Body of pancreas (tissue), 4 donors: ENCODE data around the gene TPP2. TPM values are rescaled to one million over a fixed set of nuclear protein-coding genes. Genes with fewer than 3 reads are reported as not detected.

ENCODE experiments used
- ATAC-seq: fragments of 150-250 bp; one replicate; pipeline ENCODE4 v1.9.1; 2016
- DNase-seq, 4 donors: peaks; one replicate each; pipeline ENCODE4 v3.0.0-alpha.2; 2019
- H3K27ac ChIP-seq, 4 donors: fragments of 200-600 bp; sonication (generic); 1 replicate in 3 of 4; 2 replicates in 1 of 4; pipeline versions ENCODE4 v1.5.1 to v1.6.1; 2016 to 2019; ENCODE audit warnings: mild to moderate bottlenecking in 1 of 4, mixed read lengths in 1 of 4, moderate library complexity in 1 of 4
- H3K27me3 ChIP-seq, 2 donors: fragments of 200-600 bp; sonication (generic); one replicate each; pipeline ENCODE4 v1.6.0; 2016; ENCODE audit warnings: mild to moderate bottlenecking in 1 of 2
- H3K36me3 ChIP-seq, 2 donors: fragments of 200-600 bp; sonication (generic); replicated peaks in 1 of 2; 2 replicates each; pipeline ENCODE4 v1.5.1; 2016; ENCODE audit warnings: low read depth in 2 of 2; ENCODE audit not compliant: insufficient read depth in 1 of 2
- H3K4me1 ChIP-seq: fragments of 200-600 bp; sonication (generic); one replicate; pipeline ENCODE4 v1.6.0; 2016
- H3K4me3 ChIP-seq, 2 donors: fragments of 200-600 bp; sonication (generic); 1 replicate in 1 of 2; 2 replicates in 1 of 2; pipeline ENCODE4 v1.5.1; 2016 to 2019
- H3K9me3 ChIP-seq, 3 donors: fragments of 200-600 bp; sonication (generic); 1 replicate in 2 of 3; 2 replicates in 1 of 3; pipeline ENCODE4 v1.5.1; 2016
- CTCF ChIP-seq, 7 experiments: fragments of 450-650 bp in 4 of 7; fragments of 200-600 bp in 3 of 7; sonication (generic) in 3 of 7; IDR thresholded peaks; one replicate each; pipeline ENCODE4 v1.5.1; 2016 to 2019; ENCODE audit warnings: antibody characterized with exemption in 7 of 7
- POLR2A ChIP-seq, 3 donors: fragments of 450-650 bp; IDR thresholded peaks; one replicate each; pipeline ENCODE4 v1.6.1; 2016; ENCODE audit warnings: antibody characterized with exemption in 3 of 3, mild to moderate bottlenecking in 2 of 3
- whole genome bisulfite sequencing, 2 donors: methylation state at CpG; one replicate each; pipeline ENCODE4 v1.1.5; 2017; 5-methylcytosine and 5-hydroxymethylcytosine counted together
- intact Hi-C: fragments of 100-400 bp; cut with DNase I; formaldehyde crosslinking; loops from one replicate; pipeline ENCODE4 v1.15.1; 2023
- total RNA-seq, 2 donors: library from RNA; depleted of rRNA; stranded (reverse); fragments of >200 nt; gene quantifications; one replicate each; pipeline ENCODE4 v1.1.0, GENCODE V29; 2016

The TPP2 gene
- total RNA-seq, 2 donors from 2014 or later, result 29.3 to 73.5 TPM

- no peaks in the 10 kb centered on the region for H3K36me3 ChIP-seq
- no peak for TF ChIP-seq CTCF (IDR thresholded peaks at IDR 0.05)
- no peak for TF ChIP-seq POLR2A (IDR thresholded peaks at IDR 0.05)
- DNase-seq (no peak), ATAC-seq (no peak)
- 29 to 56% methylated on average over 1 of the region's 1 CpG for WGBS, 2 donors
- no peaks in the 10 kb centered on the region for H3K27me3 ChIP-seq
- no peak overlapping the region for H3K27ac ChIP-seq
- no peaks in the 10 kb centered on the region for H3K9me3 ChIP-seq
- intact Hi-C loops, result no loop called here
- H3K4me3 ChIP-seq, result no peak overlapping the region
- no peaks in the 10 kb centered on the region for H3K4me1 ChIP-seq
Measured at GRCh38 chr13:102566513-102566912, 30.3 kb upstream of the TPP2 start.

- WGBS, 2 donors, result 65 to 69% methylated on average over 4 of the region's 4 CpGs
- intact Hi-C loops, result no loop called here
- Histone ChIP-seq H3K36me3 (no peaks in the 10 kb centered on the region), H3K27me3 (no peaks in the 10 kb centered on the region), H3K4me1 (no peaks in the 10 kb centered on the region), H3K27ac (no peak overlapping the region), H3K4me3 (no peak overlapping the region), H3K9me3 (no peaks in the 10 kb centered on the region)
- ATAC-seq, result no peak
- TF ChIP-seq CTCF (IDR thresholded peaks at IDR 0.05) (no peak), POLR2A (IDR thresholded peaks at IDR 0.05) (no peak)
- DNase-seq, result no peak
Measured at GRCh38 chr13:102567857-102568256, 28.9 kb upstream of the TPP2 start.

GRCh38 chr13:102569488-102569887 lies 27.3 kb upstream of the TPP2 start:
- no peak for DNase-seq
- no peaks in the 10 kb centered on the region for H3K4me1 ChIP-seq
- no peak overlapping the region for H3K4me3 ChIP-seq
- no peaks in the 10 kb centered on the region for H3K27me3 ChIP-seq
- WGBS, 2 donors, result 24 to 27% methylated on average over 1 of the region's 1 CpG
- no peak for ATAC-seq
- no peaks in the 10 kb centered on the region for H3K36me3 ChIP-seq
- no peaks in the 10 kb centered on the region for H3K9me3 ChIP-seq
- no peak overlapping the region for H3K27ac ChIP-seq
- TF ChIP-seq CTCF (IDR thresholded peaks at IDR 0.05), result no peak
- no peak for TF ChIP-seq POLR2A (IDR thresholded peaks at IDR 0.05)
- intact Hi-C loops, result no loop called here

- 47 to 57% methylated on average over 4 of the region's 4 CpGs for WGBS, 2 donors
- intact Hi-C loops, result no loop called here
- TF ChIP-seq CTCF (IDR thresholded peaks at IDR 0.05) (no peak), POLR2A (IDR thresholded peaks at IDR 0.05) (no peak)
- Histone ChIP-seq H3K9me3 (no peaks in the 10 kb centered on the region), H3K27me3 (no peaks in the 10 kb centered on the region), H3K4me3 (no peak overlapping the region), H3K4me1 (no peaks in the 10 kb centered on the region), H3K27ac (no peak overlapping the region), H3K36me3 (no peaks in the 10 kb centered on the region)
- ATAC-seq, result no peak
- no peak for DNase-seq
Measured at GRCh38 chr13:102571075-102571474, 25.7 kb upstream of the TPP2 start.

GRCh38 chr13:102572323-102572722 lies 24.5 kb upstream of the TPP2 start:
- no peaks in the 10 kb centered on the region for H3K4me1 ChIP-seq
- H3K36me3 ChIP-seq, result no peaks in the 10 kb centered on the region
- DNase-seq (no peak), ATAC-seq (no peak)
- TF ChIP-seq POLR2A (IDR thresholded peaks at IDR 0.05), result no peak
- no peak for TF ChIP-seq CTCF (IDR thresholded peaks at IDR 0.05)
- no peak overlapping the region for H3K27ac ChIP-seq
- H3K9me3 ChIP-seq, result no peaks in the 10 kb centered on the region
- no peak overlapping the region for H3K4me3 ChIP-seq
- no peaks in the 10 kb centered on the region for H3K27me3 ChIP-seq
- 39 to 49% methylated on average over 6 of the region's 6 CpGs for WGBS, 2 donors
- intact Hi-C loops, result no loop called here
